SK-MEL-5 (cell line): ENCODE results near the gene SLIT2. TPM values are rescaled to one million over a fixed set of nuclear protein-coding genes. Genes with fewer than 3 reads are reported as not detected.

Experiments used
- DNase-seq: peaks from one replicate; pipeline ENCODE4 v3.0.0-alpha.2; 2016; ENCODE audit warnings: low read depth, low spot score
- in situ Hi-C: cut with HindIII; loops from 2 replicates; pipeline ENCODE4 v1.10.0; 2016; ENCODE audit warnings: low sequenced_read_pairs, high pct_unique_total_duplicates, low pct_unique_long_range_greater_than_20kb
- total RNA-seq: library from RNA; depleted of rRNA; stranded (reverse); fragments of >200 nt; shearing (Covaris generic); gene quantifications from 2 replicates; pipeline ENCODE4 v1.2.3, GENCODE V29; 2014

The SLIT2 gene
- total RNA-seq, 1 experiment from 2014 or later, result 0.92 TPM

GRCh38 chr4:20288846-20289512, 37.3 kb downstream of the SLIT2 start:
- in situ Hi-C loops, result no loop called here

GRCh38 chr4:20289782-20290181, 38.1 kb downstream of the SLIT2 start:
- DNase-seq, result no peak
- in situ Hi-C loops, result no loop called here

More at GRCh38 chr4:20288846-20289512, 37.3 kb downstream of the SLIT2 start:
- no peak for DNase-seq

- DNase-seq, result no peak
- in situ Hi-C loops, result no loop called here
Observed at GRCh38 chr4:20292739-20293138, 41.0 kb downstream of the SLIT2 start.

GRCh38 chr4:20297261-20297660, 45.6 kb downstream of the SLIT2 start:
- in situ Hi-C loops, result no loop called here
- no peak for DNase-seq

- in situ Hi-C loops, result no loop called here
- no peak for DNase-seq
Observed at GRCh38 chr4:20297783-20298182, 46.1 kb downstream of the SLIT2 start.

- in situ Hi-C loops, result no loop called here
- DNase-seq, result no peak
Observed at GRCh38 chr4:20298455-20298854, 46.8 kb downstream of the SLIT2 start.

- DNase-seq, result no peak
- in situ Hi-C loops, result no loop called here
Observed at GRCh38 chr4:20298986-20299385, 47.3 kb downstream of the SLIT2 start.

GRCh38 chr4:20299515-20299914, 47.8 kb downstream of the SLIT2 start:
- peak; percentile 70 for DNase-seq

GRCh38 chr4:20301161-20301560, 49.5 kb downstream of the SLIT2 start:
- in situ Hi-C loops, result loop anchor here (25.0 kb wide), 1 partner anchor 111 kb away; no protein-coding TSS in a partner anchor
- DNase-seq, result no peak

More at GRCh38 chr4:20299515-20299914, 47.8 kb downstream of the SLIT2 start:
- in situ Hi-C loops, result no loop called here
